PC-3 (cell line): Measurements from ENCODE around the gene ERCC3. TPM values are rescaled to one million over a fixed set of nuclear protein-coding genes. Genes with fewer than 3 reads are reported as not detected.

Source experiments
- ATAC-seq: fragments of 200-7000 bp; cut with Tn5 transposase; 2 replicates; pipeline ENCODE4 v1.9.1; 2020; ENCODE audit warnings: mild to moderate bottlenecking, moderate library complexity
- BruUV-seq: library from RNA; stranded (reverse); fragments of 400-500 nt; replicated peaks from 2 replicates; lab custom pipeline; 2021; lab: Mats Ljungman, UMichigan
- CTCF ChIA-PET: fragments of 300-600 bp; sonication (Branson Sonifier 250); formaldehyde crosslinking; loops from one replicate; lab custom pipeline; 2022; ENCODE audit warnings: antibody characterized with exemption; lab: Charles Lee
- POLR2A ChIA-PET: fragments of 300-600 bp; sonication (Branson Sonifier 250); formaldehyde crosslinking; loops from one replicate; lab custom pipeline; 2022; ENCODE audit warnings: antibody characterized with exemption; ENCODE audit not compliant: unreplicated experiment; lab: Charles Lee
- DNase-seq: peaks from one replicate; pipeline ENCODE4 v3.0.0-alpha.2; 2015
- H2AFZ ChIP-seq: fragments of 300-600 bp; sonication (generic); 2 replicates; pipeline ENCODE4 v1.6.0; 2016; ENCODE audit warnings: antibody characterized with exemption, low read length
- H3F3A ChIP-seq: fragments of 300-600 bp; sonication (generic); one replicate; pipeline ENCODE4 v1.6.0; 2017; ENCODE audit warnings: antibody characterized with exemption, low read length, control low read depth, mild to moderate bottlenecking; ENCODE audit not compliant: unreplicated experiment
- H3K27ac ChIP-seq: fragments of 300-600 bp; sonication (generic); 2 replicates; pipeline ENCODE4 v1.5.1; 2016; ENCODE audit warnings: mild to moderate bottlenecking, low read length
- H3K27me3 ChIP-seq: fragments of 300-600 bp; sonication (generic); 2 replicates; pipeline ENCODE4 v1.6.1; 2016; ENCODE audit warnings: low read length, mixed read lengths
- H3K36me3 ChIP-seq: fragments of 300-600 bp; sonication (generic); 2 replicates; pipeline ENCODE4 v1.6.1; 2016; ENCODE audit warnings: low read depth, mixed run types, low read length, mixed read lengths
- H3K4me1 ChIP-seq: fragments of 300-600 bp; sonication (generic); 2 replicates; pipeline ENCODE4 v1.5.1; 2016; ENCODE audit warnings: low read length; ENCODE audit not compliant: insufficient read depth
- H3K4me2 ChIP-seq: fragments of 300-600 bp; sonication (generic); 2 replicates; pipeline ENCODE4 v1.6.0; 2016; ENCODE audit warnings: low read length
- H3K4me3 ChIP-seq: fragments of 300-600 bp; sonication (generic); 2 replicates; pipeline ENCODE4 v1.5.1; 2016; ENCODE audit warnings: mild to moderate bottlenecking, low read length, mixed read lengths
- H3K79me2 ChIP-seq: fragments of 300-600 bp; sonication (generic); 2 replicates; pipeline ENCODE4 v1.6.1; 2017; ENCODE audit warnings: low read length, mixed read lengths
- H3K9ac ChIP-seq: fragments of 300-600 bp; sonication (generic); 2 replicates; pipeline ENCODE4 v1.6.0; 2016; ENCODE audit warnings: mild to moderate bottlenecking, low read length
- H3K9me2 ChIP-seq: fragments of 300-600 bp; sonication (generic); replicated peaks from 2 replicates; pipeline ENCODE4 v1.6.1; 2016; ENCODE audit warnings: mixed run types, low read length, mixed read lengths
- H3K9me3 ChIP-seq: fragments of 300-600 bp; sonication (generic); 2 replicates; pipeline ENCODE4 v1.6.1; 2016; ENCODE audit warnings: low read length, mixed read lengths
- H4K20me1 ChIP-seq: fragments of 300-600 bp; sonication (generic); 2 replicates; pipeline ENCODE4 v1.6.1; 2016; ENCODE audit warnings: low read length, mixed read lengths
- EZH2 ChIP-seq: fragments of 300-600 bp; sonication (generic); IDR thresholded peaks from one replicate; pipeline ENCODE4 v1.6.1; 2017; ENCODE audit warnings: antibody characterized with exemption, mild to moderate bottlenecking, low read length; ENCODE audit not compliant: unreplicated experiment
- EZH2phosphoT487 ChIP-seq: fragments of 300-600 bp; sonication (generic); IDR thresholded peaks from 2 replicates; pipeline ENCODE4 v1.6.1; 2018; ENCODE audit warnings: mild to moderate bottlenecking, antibody characterized with exemption, low read length, borderline replicate concordance
- intact Hi-C: fragments of 100-400 bp; cut with micrococcal nuclease; formaldehyde crosslinking; loops from 2 replicates; pipeline ENCODE4 v1.9.0; 2023
- total RNA-seq: library from RNA; depleted of rRNA; stranded (reverse); fragments of >200 nt; gene quantifications from 2 replicates; pipeline ENCODE4 v1.2.3, GENCODE V29; 2014
- TF ChIP-seq, protein P1 (sequence below): fragments of 300-600 bp; sonication (generic); conservative IDR thresholded peaks from 2 replicates; pipeline ENCODE4 v1.5.1; 2017; ENCODE audit warnings: antibody characterized with exemption, low read depth, mild to moderate bottlenecking, low read length

The ERCC3 gene
- total RNA-seq, 1 experiment from 2014 or later: 39.0 TPM

DNA sequence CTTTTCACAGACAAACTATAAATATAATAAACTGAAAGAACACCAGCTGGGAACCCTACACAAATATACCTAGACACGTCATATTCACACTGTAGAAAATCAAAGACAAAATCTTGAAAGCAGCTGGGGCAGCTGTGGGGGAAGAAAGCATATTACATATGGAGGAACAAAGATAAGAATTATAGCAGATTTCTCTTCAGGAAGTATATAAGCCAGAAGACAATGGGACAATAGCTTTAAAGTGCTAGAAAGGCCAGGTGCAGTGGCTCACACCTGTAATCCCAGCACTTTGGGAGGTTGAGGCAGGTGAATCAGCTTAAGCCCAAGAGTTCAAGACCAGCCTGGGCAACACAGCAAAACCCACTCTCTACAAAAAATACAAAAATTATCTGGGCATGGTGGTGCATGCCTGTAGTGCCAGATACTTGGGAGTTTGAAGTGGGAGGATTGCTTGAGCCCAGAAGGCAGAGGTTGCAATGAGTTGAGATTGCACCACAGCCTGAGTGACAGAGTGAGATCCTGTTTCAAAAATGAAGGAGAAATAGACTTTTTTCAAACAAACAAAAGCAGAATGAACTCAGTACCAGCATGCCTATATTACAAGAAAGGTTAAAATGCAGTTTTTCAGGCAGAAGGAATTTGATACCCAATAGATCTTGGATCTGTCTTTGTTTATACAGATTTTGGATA is 26.8 kb upstream of the ERCC3 start:
- intact Hi-C loops: loop anchor here (5.0 kb wide), 1 partner anchor 93 kb away; no protein-coding TSS in a partner anchor
- Histone ChIP-seq H3K79me2 (no peaks in the 10 kb centered on the region), H3K9me2 (no peaks in the 10 kb centered on the region), H3K9ac (no peak overlapping the region), H3K4me2 (no peak overlapping the region), H3K9me3 (no peaks in the 10 kb centered on the region), H2AFZ (no peak overlapping the region), H3K27ac (no peak overlapping the region), H3K4me1 (peaks cover 5% of the 10 kb centered on the region), H3K36me3 (peaks cover 30% of the 10 kb centered on the region), H3F3A (no peaks in the 10 kb centered on the region), H3K4me3 (no peak overlapping the region), H4K20me1 (no peaks in the 10 kb centered on the region), H3K27me3 (no peaks in the 10 kb centered on the region)
- TF ChIP-seq, protein P1, sequence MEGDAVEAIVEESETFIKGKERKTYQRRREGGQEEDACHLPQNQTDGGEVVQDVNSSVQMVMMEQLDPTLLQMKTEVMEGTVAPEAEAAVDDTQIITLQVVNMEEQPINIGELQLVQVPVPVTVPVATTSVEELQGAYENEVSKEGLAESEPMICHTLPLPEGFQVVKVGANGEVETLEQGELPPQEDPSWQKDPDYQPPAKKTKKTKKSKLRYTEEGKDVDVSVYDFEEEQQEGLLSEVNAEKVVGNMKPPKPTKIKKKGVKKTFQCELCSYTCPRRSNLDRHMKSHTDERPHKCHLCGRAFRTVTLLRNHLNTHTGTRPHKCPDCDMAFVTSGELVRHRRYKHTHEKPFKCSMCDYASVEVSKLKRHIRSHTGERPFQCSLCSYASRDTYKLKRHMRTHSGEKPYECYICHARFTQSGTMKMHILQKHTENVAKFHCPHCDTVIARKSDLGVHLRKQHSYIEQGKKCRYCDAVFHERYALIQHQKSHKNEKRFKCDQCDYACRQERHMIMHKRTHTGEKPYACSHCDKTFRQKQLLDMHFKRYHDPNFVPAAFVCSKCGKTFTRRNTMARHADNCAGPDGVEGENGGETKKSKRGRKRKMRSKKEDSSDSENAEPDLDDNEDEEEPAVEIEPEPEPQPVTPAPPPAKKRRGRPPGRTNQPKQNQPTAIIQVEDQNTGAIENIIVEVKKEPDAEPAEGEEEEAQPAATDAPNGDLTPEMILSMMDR: no peak
- TF ChIP-seq EZH2 (no peak), EZH2phosphoT487 (no peak)
- ATAC-seq: no peak; the same call in 1 of the 2 replicates
- DNase-seq: no peak
- ChIA-PET POLR2A (interaction anchor here (0.5 kb wide), 1 partner anchor 29 kb away, joined by 4 read pairs; no protein-coding TSS in a partner anchor), CTCF (no interaction called here)
- no TSS peak for BruUV-seq

DNA sequence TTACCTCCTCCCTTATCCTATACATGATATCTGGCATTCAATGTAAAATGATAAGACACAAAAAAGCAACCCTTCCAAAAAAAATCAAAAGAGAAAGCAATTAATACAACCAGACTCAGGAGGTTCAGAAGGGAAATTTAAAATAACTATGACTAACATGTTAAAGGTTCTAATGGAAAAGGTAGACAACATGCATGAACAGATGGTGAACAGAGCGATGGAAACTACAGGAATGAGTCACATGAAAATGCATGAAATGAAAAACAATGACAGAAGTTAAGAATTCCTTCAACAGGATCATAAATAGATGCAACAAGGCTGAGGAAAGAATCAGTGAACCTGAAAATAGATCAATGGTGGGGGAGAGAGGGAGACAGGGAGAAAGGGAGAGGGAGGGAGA is 26.1 kb upstream of the ERCC3 start:
- Histone ChIP-seq H3K36me3 (peaks cover 33% of the 10 kb centered on the region), H3K27ac (no peak overlapping the region), H3K4me2 (no peak overlapping the region), H3K9ac (no peak overlapping the region), H3K9me2 (no peaks in the 10 kb centered on the region), H3F3A (no peaks in the 10 kb centered on the region), H3K4me3 (no peak overlapping the region), H2AFZ (no peak overlapping the region), H3K79me2 (no peaks in the 10 kb centered on the region), H3K27me3 (no peaks in the 10 kb centered on the region), H3K4me1 (peaks cover 5% of the 10 kb centered on the region), H3K9me3 (no peaks in the 10 kb centered on the region), H4K20me1 (no peaks in the 10 kb centered on the region)
- ATAC-seq: no peak
- ChIA-PET CTCF (no interaction called here), POLR2A (interaction anchor here (0.5 kb wide), 1 partner anchor 29 kb away, joined by 4 read pairs; no protein-coding TSS in a partner anchor)
- TF ChIP-seq, protein P1: no peak
- TF ChIP-seq EZH2phosphoT487 (no peak), EZH2 (no peak)
- intact Hi-C loops: loop anchor here (5.0 kb wide), 1 partner anchor 93 kb away; no protein-coding TSS in a partner anchor
- no peak for DNase-seq
- BruUV-seq: no TSS peak
